H9 (cell line): ENCODE measurements around the gene BRSK2. TPM values are rescaled to one million over a fixed set of nuclear protein-coding genes. Genes with fewer than 3 reads are reported as not detected.

Experiments used
- DNase-seq: peaks from one replicate; pipeline ENCODE4 v3.0.0-alpha.2; 2017
- H2AFZ ChIP-seq: one replicate; pipeline ENCODE4 v1.6.1; 2013; ENCODE audit warnings: mild to moderate bottlenecking, low read length, control low read depth, moderate library complexity
- H2AK5ac ChIP-seq: 2 replicates; pipeline ENCODE4 v1.6.1; 2013; ENCODE audit warnings: low read length, control low read depth, mixed read lengths; ENCODE audit not compliant: insufficient read length
- H2BK120ac ChIP-seq: one replicate; pipeline ENCODE4 v1.6.1; 2013; ENCODE audit warnings: low read depth, mild to moderate bottlenecking, low read length, control low read depth, inconsistent platforms; ENCODE audit not compliant: poor library complexity, severe bottlenecking
- H2BK12ac ChIP-seq: 2 replicates; pipeline ENCODE4 v1.6.1; 2013; ENCODE audit warnings: low read length, control low read depth, mixed read lengths, low read depth; ENCODE audit not compliant: insufficient read length
- H2BK15ac ChIP-seq: 2 replicates; pipeline ENCODE4 v1.6.1; 2013; ENCODE audit warnings: low read depth, low read length, control low read depth
- H2BK20ac ChIP-seq: one replicate; pipeline ENCODE4 v1.6.1; 2013; ENCODE audit warnings: low read depth, mild to moderate bottlenecking, low read length, control low read depth, inconsistent platforms; ENCODE audit not compliant: poor library complexity, severe bottlenecking
- H2BK5ac ChIP-seq: 2 replicates; pipeline ENCODE4 v1.6.1; 2013; ENCODE audit warnings: low read length, control low read depth, mixed read lengths; ENCODE audit not compliant: insufficient read length
- H3K14ac ChIP-seq: 2 replicates; pipeline ENCODE4 v1.6.1; 2013; ENCODE audit warnings: low read length, control low read depth; ENCODE audit not compliant: insufficient read depth
- H3K18ac ChIP-seq: 2 replicates; pipeline ENCODE4 v1.6.1; 2013; ENCODE audit warnings: low read depth, mild to moderate bottlenecking, mixed read lengths, low read length, control low read depth; ENCODE audit not compliant: insufficient read length
- H3K23ac ChIP-seq: 2 replicates; pipeline ENCODE4 v1.6.1; 2013; ENCODE audit warnings: low read length, control low read depth, mixed read lengths, low read depth; ENCODE audit not compliant: insufficient read length
- H3K23me2 ChIP-seq: 2 replicates; pipeline ENCODE4 v1.6.1; 2013; ENCODE audit warnings: low read depth, mild to moderate bottlenecking, mixed read lengths, low read length, control low read depth; ENCODE audit not compliant: insufficient read length, poor library complexity, severe bottlenecking
- H3K27ac ChIP-seq: 2 replicates; pipeline ENCODE4 v1.5.1; 2013; ENCODE audit warnings: low read length, control low read depth, mixed read lengths, low read depth; ENCODE audit not compliant: insufficient read length
- H3K27me3 ChIP-seq: 2 replicates; pipeline ENCODE4 v1.6.1; 2013; ENCODE audit warnings: low read length, control low read depth, inconsistent platforms; ENCODE audit not compliant: insufficient read depth
- H3K4ac ChIP-seq: 2 replicates; pipeline ENCODE4 v1.6.1; 2013; ENCODE audit warnings: low read depth, mild to moderate bottlenecking, control low read depth, inconsistent platforms, low read length, moderate library complexity
- H3K4me1 ChIP-seq: 2 replicates; pipeline ENCODE4 v1.6.1; 2013; ENCODE audit warnings: low read length, control low read depth, inconsistent platforms; ENCODE audit not compliant: insufficient read depth
- H3K4me2 ChIP-seq: 2 replicates; pipeline ENCODE4 v1.6.1; 2013; ENCODE audit warnings: low read length, control low read depth, mixed read lengths; ENCODE audit not compliant: insufficient read length, insufficient read depth
- H3K56ac ChIP-seq: 2 replicates; pipeline ENCODE4 v1.6.1; 2013; ENCODE audit warnings: low read depth, mild to moderate bottlenecking, mixed read lengths, low read length, control low read depth; ENCODE audit not compliant: insufficient read length
- H3K79me1 ChIP-seq: 2 replicates; pipeline ENCODE4 v1.6.1; 2013; ENCODE audit warnings: low read depth, mild to moderate bottlenecking, moderate library complexity, low read length, control low read depth, inconsistent platforms; ENCODE audit not compliant: insufficient read depth, poor library complexity, severe bottlenecking
- H3K79me2 ChIP-seq: 2 replicates; pipeline ENCODE4 v1.6.1; 2013; ENCODE audit warnings: low read length, control low read depth, inconsistent platforms; ENCODE audit not compliant: insufficient read depth
- H3K9ac ChIP-seq: 2 replicates; pipeline ENCODE4 v1.6.1; 2013; ENCODE audit warnings: low read length, control low read depth, mixed read lengths; ENCODE audit not compliant: insufficient read length; ENCODE audit errors: extremely low read depth
- H3K9me3 ChIP-seq: one replicate; pipeline ENCODE4 v1.6.1; 2013; ENCODE audit warnings: low read depth, low read length, inconsistent platforms; ENCODE audit not compliant: control insufficient read depth
- H3T11ph ChIP-seq: one replicate; pipeline ENCODE4 v1.6.1; 2013; ENCODE audit warnings: mild to moderate bottlenecking, low read length, control low read depth, inconsistent platforms
- H4K20me1 ChIP-seq: one replicate; pipeline ENCODE4 v1.6.1; 2013; ENCODE audit not compliant: control insufficient read depth, insufficient read length, insufficient read depth
- H4K5ac ChIP-seq: 2 replicates; pipeline ENCODE4 v1.6.1; 2013; ENCODE audit warnings: low read depth, mild to moderate bottlenecking, mixed read lengths, low read length, control low read depth; ENCODE audit not compliant: insufficient read length
- H4K8ac ChIP-seq: replicated peaks from 2 replicates; pipeline ENCODE4 v1.6.1; 2013; ENCODE audit warnings: low read length, control low read depth, mixed read lengths, low read depth; ENCODE audit not compliant: insufficient read length
- H4K91ac ChIP-seq: 2 replicates; pipeline ENCODE4 v1.6.1; 2013; ENCODE audit warnings: low read depth, mild to moderate bottlenecking, moderate library complexity, mixed read lengths, low read length, control low read depth; ENCODE audit not compliant: insufficient read length
- H3K27ac Mint-ChIP-seq, 3 experiments: 2 replicates in 2 of 3; 3 replicates in 1 of 3; pipeline ENCODE4 v1.8.0; 2020 to 2021; ENCODE audit warnings: mixed read lengths in 3 of 3, mild to moderate bottlenecking in 1 of 3, moderate library complexity in 1 of 3
- H3K27me3 Mint-ChIP-seq: 2 replicates; pipeline ENCODE4 v1.8.0; 2021; ENCODE audit warnings: low read depth, mild to moderate bottlenecking, moderate library complexity, mixed read lengths
- H3K36me3 Mint-ChIP-seq, 3 experiments: 2 replicates in 2 of 3; 3 replicates in 1 of 3; pipeline ENCODE4 v1.8.0; 2020 to 2021; ENCODE audit warnings: low read depth in 3 of 3, mixed read lengths in 3 of 3; ENCODE audit not compliant: insufficient read depth in 1 of 3
- H3K4me1 Mint-ChIP-seq, 2 experiments: 2 replicates each; pipeline ENCODE4 v1.8.0; 2020; ENCODE audit warnings: mixed read lengths in 2 of 2
- H3K4me3 Mint-ChIP-seq, 2 experiments: 2 replicates in 1 of 2; 3 replicates in 1 of 2; pipeline ENCODE4 v1.8.0; 2020 to 2021; ENCODE audit warnings: mild to moderate bottlenecking in 2 of 2, mixed read lengths in 2 of 2, moderate library complexity in 1 of 2
- H3K9me3 Mint-ChIP-seq, 2 experiments: 2 replicates in 1 of 2; 3 replicates in 1 of 2; pipeline ENCODE4 v1.8.0; 2020; ENCODE audit warnings: mild to moderate bottlenecking in 2 of 2, mixed read lengths in 2 of 2, moderate library complexity in 1 of 2
- CTCF ChIP-seq: fragments of 200-600 bp; sonication (generic); conservative IDR thresholded peaks from 3 replicates; pipeline ENCODE4 v1.8.0; 2021; ENCODE audit warnings: antibody characterized with exemption, mild to moderate bottlenecking
- WGBS: extraction: QIAGEN DNeasy Blood & Tissue Kit; methylation state at CpG from one replicate; pipeline ENCODE4 v1.1.7; 2013; ENCODE audit warnings: missing lambda C conversion rate, low lambda C conversion rate, mixed read lengths; ENCODE audit not compliant: insufficient read length; ENCODE audit errors: extremely low coverage; 5-methylcytosine and 5-hydroxymethylcytosine counted together
- total RNA-seq: library from RNA; stranded (reverse); gene quantifications from 2 replicates; pipeline ENCODE4 v1.2.1, GENCODE V29; 2021

BRSK2 gene
- total RNA-seq, 1 experiment from 2014 or later = 28.4 TPM

GRCh38 chr11:1480191-1480554, 90.4 kb downstream of the BRSK2 start:
- DNase-seq = no peak
- Mint-ChIP-seq H3K4me1 (0 out of 4 replicates have a peak, but pooled peaks cover 0 to 2% of the 10 kb centered on the region in 2 experiments), H3K27ac (peak overlapping the region in 1 of 3 experiments; percentile 76; a peak in 2 of 7 replicates), H3K27me3 (no peaks in the 10 kb centered on the region), H3K4me3 (no peak overlapping the region), H3K36me3 (peaks cover 0 to 13% (median 5%) of the 10 kb centered on the region in 3 experiments; a peak in 4 of 7 replicates), H3K9me3 (no peaks in the 10 kb centered on the region)
- Histone ChIP-seq H3K23ac (no peak overlapping the region), H3K4me2 (no peak overlapping the region), H2AK5ac (no peak overlapping the region), H2AFZ (no peak overlapping the region), H4K91ac (no peak overlapping the region), H3K79me1 (peaks cover 3% of the 10 kb centered on the region), H3K79me2 (no peaks in the 10 kb centered on the region), H2BK120ac (no peak overlapping the region), H3K18ac (no peak overlapping the region), H4K8ac (no peak overlapping the region), H2BK12ac (no peak overlapping the region), H2BK15ac (no peak overlapping the region), H3K27ac (no peak overlapping the region), H3T11ph (no peak overlapping the region), H3K14ac (no peak overlapping the region), H3K4me1 (no peaks in the 10 kb centered on the region), H4K20me1 (no peaks in the 10 kb centered on the region), H4K5ac (no peak overlapping the region), H3K9me3 (no peaks in the 10 kb centered on the region), H3K27me3 (no peaks in the 10 kb centered on the region), H3K23me2 (no peaks in the 10 kb centered on the region), H3K4ac (no peak overlapping the region), H3K9ac (no peak overlapping the region), H3K56ac (no peak overlapping the region), H2BK5ac (no peak overlapping the region), H2BK20ac (no peak overlapping the region)
- TF ChIP-seq CTCF = no peak
- WGBS = no CpG with 5 or more reads among the region's 13 CpGs
